SK-N-SH (cell line): ENCODE results near the gene FRMPD1.

Source experiments
- CTCF ChIP-seq: fragments of 200-600 bp; sonication (generic); IDR thresholded peaks from 2 replicates; pipeline ENCODE4 v1.6.1; 2017; ENCODE audit warnings: antibody characterized with exemption, mild to moderate bottlenecking, moderate library complexity
- EP300 ChIP-seq, 2 experiments: IDR thresholded peaks; 2 replicates each; pipeline versions ENCODE4 v1.4.0 to v1.6.1; 2012; ENCODE audit warnings: borderline replicate concordance in 1 of 2, low read depth in 1 of 2, low read length in 1 of 2
- EZH2phosphoT487 ChIP-seq: fragments of 200-600 bp; sonication (generic); IDR thresholded peaks from 2 replicates; pipeline ENCODE4 v1.6.1; 2017; ENCODE audit warnings: low read depth, mixed run types, mild to moderate bottlenecking, antibody characterized with exemption, moderate library complexity, borderline replicate concordance
- GATA2 ChIP-seq: sonication (generic); formaldehyde crosslinking; IDR thresholded peaks from 2 replicates; pipeline ENCODE4 v1.5.0; 2020; ENCODE audit warnings: mild to moderate bottlenecking, missing genetic modification reagents
- TCF12 ChIP-seq: IDR thresholded peaks from 2 replicates; pipeline ENCODE4 v1.4.0; 2012
- YY1 ChIP-seq: IDR thresholded peaks from 2 replicates; pipeline ENCODE4 v1.4.0; 2012; ENCODE audit warnings: low read depth, mild to moderate bottlenecking
- ZBTB33 ChIP-seq: IDR thresholded peaks from 2 replicates; pipeline ENCODE4 v1.4.0; 2012; ENCODE audit warnings: low read depth, borderline replicate concordance

- TF ChIP-seq EP300 (IDR thresholded peaks at IDR 0.05; ENCODE audit: borderline replicate concordance in 1 of 2, low read depth in 1 of 2, low read length in 1 of 2) (no peak), ZBTB33 (no peak), GATA2 (CRISPR knock-in tag) (no peak), YY1 (no peak), EZH2phosphoT487 (no peak), CTCF (no peak), TCF12 (no peak)
Observed at GRCh38 chr9:37683531-37684371, 33.0 kb downstream of the FRMPD1 start.
